GM18520 (cell line): ENCODE results near the gene C1orf167.

Experiments
- ATAC-seq: cut with Tn5 transposase; IDR thresholded peaks from one replicate; pipeline ENCODE4 v1.9.1; 2021; ENCODE audit not compliant: unreplicated experiment

The C1orf167 gene

GRCh38 chr1:11759791-11760190, 2.2 kb upstream of the C1orf167 start:
- ATAC-seq = no peak

GRCh38 chr1:11761285-11761684, 708 bp upstream of the C1orf167 start:
- ATAC-seq = no peak

- no peak for ATAC-seq
Measured at GRCh38 chr1:11764115-11764514, 2.1 kb downstream of the C1orf167 start.

GRCh38 chr1:11764519-11764918, 2.5 kb downstream of the C1orf167 start:
- ATAC-seq = no peak

GRCh38 chr1:11765661-11766428, 3.9 kb downstream of the C1orf167 start:
- no peak for ATAC-seq

- no peak for ATAC-seq
Measured at GRCh38 chr1:11766429-11766776, 4.4 kb downstream of the C1orf167 start.

- ATAC-seq = no peak
Measured at GRCh38 chr1:11767922-11768704, 6.1 kb downstream of the C1orf167 start.

- no peak for ATAC-seq
Measured at GRCh38 chr1:11768821-11769220, 6.8 kb downstream of the C1orf167 start.

GRCh38 chr1:11769274-11769673, 7.3 kb downstream of the C1orf167 start:
- no peak for ATAC-seq

GRCh38 chr1:11770011-11770410, 8.0 kb downstream of the C1orf167 start:
- ATAC-seq = no peak

- ATAC-seq = no peak
Measured at GRCh38 chr1:11771481-11772043, 9.6 kb downstream of the C1orf167 start.

GRCh38 chr1:11772458-11772857, 10.5 kb downstream of the C1orf167 start:
- no peak for ATAC-seq

- no peak for ATAC-seq
Measured at GRCh38 chr1:11774753-11775152, 12.8 kb downstream of the C1orf167 start.

GRCh38 chr1:11777658-11778322, 15.8 kb downstream of the C1orf167 start:
- no peak for ATAC-seq

- ATAC-seq = no peak
Measured at GRCh38 chr1:11778336-11778735, 16.3 kb downstream of the C1orf167 start.

- ATAC-seq = no peak
Measured at GRCh38 chr1:11778844-11779623, 17.0 kb downstream of the C1orf167 start.

- ATAC-seq = no peak
Measured at GRCh38 chr1:11779715-11780379, 17.9 kb downstream of the C1orf167 start.

- no peak for ATAC-seq
Measured at GRCh38 chr1:11780380-11781147, 18.6 kb downstream of the C1orf167 start.

GRCh38 chr1:11781297-11781696, 19.3 kb downstream of the C1orf167 start:
- no peak for ATAC-seq
